Measurements from ENCODE around the gene CADPS.

GRCh38 chr3:62795978-62796657 lies 79.1 kb downstream of the CADPS start:
- no peak for TF ChIP-seq GATA3 (IDR thresholded peaks at IDR 0.05; ENCODE audit: low read depth, low read length)
- TF ChIP-seq GATA2 (IDR thresholded peaks at IDR 0.05; ENCODE audit: low read depth, low read length): no peak

All from SH-SY5Y (cell line).